ENCODE measurements around the gene XK.

DNA sequence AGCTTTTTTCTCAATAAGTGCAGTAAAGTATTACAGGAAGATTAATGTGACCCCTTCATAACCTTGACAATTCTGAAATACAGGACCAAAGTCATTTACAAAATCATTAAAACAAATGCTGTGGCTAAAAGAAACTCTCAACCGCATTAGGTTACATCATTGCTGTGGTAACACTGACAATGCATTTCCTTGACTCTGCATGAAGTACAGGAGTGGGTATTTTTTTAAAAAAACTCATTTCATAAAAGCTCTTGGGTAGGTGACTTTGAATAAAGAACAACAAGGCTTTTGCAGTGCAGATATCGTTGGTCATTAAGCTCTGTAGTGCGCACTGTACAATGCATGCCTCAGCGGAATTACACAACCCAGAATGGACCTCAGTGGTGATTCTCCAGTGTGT is 23.4 kb upstream of the XK start:
- TF ChIP-seq CTCF (IDR thresholded peaks at IDR 0.05) (no peak), POLR2A (IDR thresholded peaks at IDR 0.05) (no peak)

All from right lobe of liver (tissue), 4 donors.